ENCODE measurements around the gene RNF43.

The RNF43 gene

GRCh38 chr17:58421711-58422110 lies 4.4 kb upstream of the RNF43 start:
- no peak overlapping the region for H3K4me3 ChIP-seq (ENCODE audit: low read depth in 1 of 5, low read length in 5 of 5)
- peaks cover 0 to 7% (median 5%) of the 10 kb centered on the region in 5 donors for H3K4me1 ChIP-seq (ENCODE audit: control insufficient read depth in 5 of 5, insufficient read depth in 5 of 5, low read length in 5 of 5)
- H3K27me3 ChIP-seq (ENCODE audit: control insufficient read depth in 5 of 5, insufficient read depth in 4 of 5, low read length in 5 of 5), result peaks cover 0 to 5% (median 0%) of the 10 kb centered on the region in 5 donors
- no peaks in the 10 kb centered on the region for H3K9me3 ChIP-seq (ENCODE audit: control insufficient read depth in 5 of 5, low read length in 5 of 5)
- no peaks in the 10 kb centered on the region for H3K36me3 ChIP-seq (ENCODE audit: control insufficient read depth in 5 of 5, insufficient read depth in 5 of 5, low read length in 5 of 5)
- no peak overlapping the region for H3K9ac ChIP-seq (ENCODE audit: low read length in 5 of 5)
- no peak overlapping the region for H3K27ac ChIP-seq (ENCODE audit: low read depth, low read length)

GRCh38 chr17:58420827-58421226 lies 3.5 kb upstream of the RNF43 start:
- Histone ChIP-seq H3K27ac (ENCODE audit: low read depth, low read length) (no peak overlapping the region), H3K4me3 (ENCODE audit: low read depth in 1 of 5, low read length in 5 of 5) (no peak overlapping the region), H3K4me1 (ENCODE audit: control insufficient read depth in 5 of 5, insufficient read depth in 5 of 5, low read length in 5 of 5) (peaks cover 0 to 7% (median 5%) of the 10 kb centered on the region in 5 donors), H3K9ac (ENCODE audit: low read length in 5 of 5) (no peak overlapping the region), H3K27me3 (ENCODE audit: control insufficient read depth in 5 of 5, insufficient read depth in 4 of 5, low read length in 5 of 5) (peaks cover 0 to 5% (median 0%) of the 10 kb centered on the region in 5 donors), H3K9me3 (ENCODE audit: control insufficient read depth in 5 of 5, low read length in 5 of 5) (no peaks in the 10 kb centered on the region), H3K36me3 (ENCODE audit: control insufficient read depth in 5 of 5, insufficient read depth in 5 of 5, low read length in 5 of 5) (no peaks in the 10 kb centered on the region)

- Histone ChIP-seq H3K4me1 (ENCODE audit: control insufficient read depth in 5 of 5, insufficient read depth in 5 of 5, low read length in 5 of 5) (peaks cover 0 to 7% (median 5%) of the 10 kb centered on the region in 5 donors), H3K27ac (ENCODE audit: low read depth, low read length) (no peak overlapping the region), H3K9me3 (ENCODE audit: control insufficient read depth in 5 of 5, low read length in 5 of 5) (no peaks in the 10 kb centered on the region), H3K4me3 (ENCODE audit: low read depth in 1 of 5, low read length in 5 of 5) (no peak overlapping the region), H3K27me3 (ENCODE audit: control insufficient read depth in 5 of 5, insufficient read depth in 4 of 5, low read length in 5 of 5) (peaks cover 0 to under 1% (median 0%) of the 10 kb centered on the region in 5 donors), H3K36me3 (ENCODE audit: control insufficient read depth in 5 of 5, insufficient read depth in 5 of 5, low read length in 5 of 5) (no peaks in the 10 kb centered on the region), H3K9ac (ENCODE audit: low read length in 5 of 5) (peak overlapping the region in 1 of 5 donors; percentile 58)
These were observed 416 bp downstream of the RNF43 start for GRCh38 chr17:58416937-58417299.

GRCh38 chr17:58416396-58416795 lies 938 bp downstream of the RNF43 start:
- H3K9me3 ChIP-seq (ENCODE audit: control insufficient read depth in 5 of 5, low read length in 5 of 5), result no peaks in the 10 kb centered on the region
- H3K36me3 ChIP-seq (ENCODE audit: control insufficient read depth in 5 of 5, insufficient read depth in 5 of 5, low read length in 5 of 5), result no peaks in the 10 kb centered on the region
- H3K27ac ChIP-seq (ENCODE audit: low read depth, low read length), result no peak overlapping the region
- no peaks in the 10 kb centered on the region for H3K27me3 ChIP-seq (ENCODE audit: control insufficient read depth in 5 of 5, insufficient read depth in 4 of 5, low read length in 5 of 5)
- H3K9ac ChIP-seq (ENCODE audit: low read length in 5 of 5), result no peak overlapping the region
- peaks cover 0 to 7% (median 5%) of the 10 kb centered on the region in 5 donors for H3K4me1 ChIP-seq (ENCODE audit: control insufficient read depth in 5 of 5, insufficient read depth in 5 of 5, low read length in 5 of 5)
- no peak overlapping the region for H3K4me3 ChIP-seq (ENCODE audit: low read depth in 1 of 5, low read length in 5 of 5)

- no peak overlapping the region for H3K4me3 ChIP-seq (ENCODE audit: low read depth in 1 of 5, low read length in 5 of 5)
- no peak overlapping the region for H3K9ac ChIP-seq (ENCODE audit: low read length in 5 of 5)
- H3K36me3 ChIP-seq (ENCODE audit: control insufficient read depth in 5 of 5, insufficient read depth in 5 of 5, low read length in 5 of 5), result no peaks in the 10 kb centered on the region
- no peaks in the 10 kb centered on the region for H3K9me3 ChIP-seq (ENCODE audit: control insufficient read depth in 5 of 5, low read length in 5 of 5)
- peaks cover 0 to 7% (median 5%) of the 10 kb centered on the region in 5 donors for H3K4me1 ChIP-seq (ENCODE audit: control insufficient read depth in 5 of 5, insufficient read depth in 5 of 5, low read length in 5 of 5)
- no peaks in the 10 kb centered on the region for H3K27me3 ChIP-seq (ENCODE audit: control insufficient read depth in 5 of 5, insufficient read depth in 4 of 5, low read length in 5 of 5)
- H3K27ac ChIP-seq (ENCODE audit: low read depth, low read length), result no peak overlapping the region
These were observed 1.8 kb downstream of the RNF43 start for GRCh38 chr17:58415371-58416055.

DNA sequence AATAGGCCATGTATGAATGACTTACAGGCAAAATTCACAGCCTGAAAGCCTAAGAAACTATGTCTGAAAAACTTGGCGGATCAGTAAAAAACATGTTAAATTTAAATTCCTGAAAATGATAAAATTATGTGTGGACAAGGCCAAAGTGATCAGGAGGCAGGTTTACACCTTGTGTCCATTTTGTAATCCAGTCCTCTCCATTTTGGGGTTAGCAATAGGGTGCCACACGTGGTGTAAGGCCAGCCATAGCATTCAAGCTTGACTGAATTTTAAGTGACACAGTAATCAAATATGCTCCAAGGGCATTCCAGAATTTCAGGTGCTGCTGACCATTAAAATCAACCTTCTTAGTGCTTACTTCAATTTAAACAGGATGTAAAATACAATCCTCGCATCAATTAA lies 2.7 kb downstream of the RNF43 start:
- Histone ChIP-seq H3K9me3 (ENCODE audit: control insufficient read depth in 5 of 5, low read length in 5 of 5) (no peaks in the 10 kb centered on the region), H3K36me3 (ENCODE audit: control insufficient read depth in 5 of 5, insufficient read depth in 5 of 5, low read length in 5 of 5) (no peaks in the 10 kb centered on the region), H3K9ac (ENCODE audit: low read length in 5 of 5) (no peak overlapping the region), H3K4me3 (ENCODE audit: low read depth in 1 of 5, low read length in 5 of 5) (no peak overlapping the region), H3K27ac (ENCODE audit: low read depth, low read length) (no peak overlapping the region), H3K4me1 (ENCODE audit: control insufficient read depth in 5 of 5, insufficient read depth in 5 of 5, low read length in 5 of 5) (peaks cover 0 to 7% (median 5%) of the 10 kb centered on the region in 5 donors), H3K27me3 (ENCODE audit: control insufficient read depth in 5 of 5, insufficient read depth in 4 of 5, low read length in 5 of 5) (no peaks in the 10 kb centered on the region)

DNA sequence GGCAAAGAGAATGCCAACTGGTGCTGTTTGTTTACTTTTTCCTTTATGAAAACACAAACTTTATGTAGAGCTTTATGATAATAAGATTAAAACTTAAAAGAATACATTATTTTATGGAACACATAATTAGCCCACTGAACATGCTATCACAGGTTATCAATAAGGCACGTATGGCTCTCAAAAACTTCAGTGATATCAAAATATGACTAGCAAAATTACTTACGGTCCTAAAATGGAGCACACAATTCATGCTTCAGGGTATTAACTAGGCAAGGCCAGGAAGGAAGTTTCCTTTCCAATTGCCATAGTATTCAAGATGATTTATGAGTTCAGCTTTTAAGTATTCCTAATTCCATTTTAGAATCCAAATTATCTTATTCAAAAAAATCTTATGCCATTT lies 3.6 kb downstream of the RNF43 start:
- Histone ChIP-seq H3K9ac (ENCODE audit: low read length in 5 of 5) (no peak overlapping the region), H3K4me1 (ENCODE audit: control insufficient read depth in 5 of 5, insufficient read depth in 5 of 5, low read length in 5 of 5) (peaks cover 0 to 7% (median 5%) of the 10 kb centered on the region in 5 donors), H3K27ac (ENCODE audit: low read depth, low read length) (no peak overlapping the region), H3K36me3 (ENCODE audit: control insufficient read depth in 5 of 5, insufficient read depth in 5 of 5, low read length in 5 of 5) (no peaks in the 10 kb centered on the region), H3K27me3 (ENCODE audit: control insufficient read depth in 5 of 5, insufficient read depth in 4 of 5, low read length in 5 of 5) (no peaks in the 10 kb centered on the region), H3K4me3 (ENCODE audit: low read depth in 1 of 5, low read length in 5 of 5) (no peak overlapping the region), H3K9me3 (ENCODE audit: control insufficient read depth in 5 of 5, low read length in 5 of 5) (no peaks in the 10 kb centered on the region)

- H3K4me3 ChIP-seq (ENCODE audit: low read depth in 1 of 5, low read length in 5 of 5), result no peak overlapping the region
- no peaks in the 10 kb centered on the region for H3K27me3 ChIP-seq (ENCODE audit: control insufficient read depth in 5 of 5, insufficient read depth in 4 of 5, low read length in 5 of 5)
- peaks cover 0 to 7% (median 5%) of the 10 kb centered on the region in 5 donors for H3K4me1 ChIP-seq (ENCODE audit: control insufficient read depth in 5 of 5, insufficient read depth in 5 of 5, low read length in 5 of 5)
- H3K9ac ChIP-seq (ENCODE audit: low read length in 5 of 5), result no peak overlapping the region
- H3K27ac ChIP-seq (ENCODE audit: low read depth, low read length), result no peak overlapping the region
- no peaks in the 10 kb centered on the region for H3K9me3 ChIP-seq (ENCODE audit: control insufficient read depth in 5 of 5, low read length in 5 of 5)
- no peaks in the 10 kb centered on the region for H3K36me3 ChIP-seq (ENCODE audit: control insufficient read depth in 5 of 5, insufficient read depth in 5 of 5, low read length in 5 of 5)
These were observed 4.3 kb downstream of the RNF43 start for GRCh38 chr17:58412961-58413586.

- H3K36me3 ChIP-seq (ENCODE audit: control insufficient read depth in 5 of 5, insufficient read depth in 5 of 5, low read length in 5 of 5), result no peaks in the 10 kb centered on the region
- no peak overlapping the region for H3K9ac ChIP-seq (ENCODE audit: low read length in 5 of 5)
These were observed 5.2 kb downstream of the RNF43 start for GRCh38 chr17:58412064-58412703.

GRCh38 chr17:58411408-58411894 lies 5.9 kb downstream of the RNF43 start:
- no peak overlapping the region for H3K9ac ChIP-seq (ENCODE audit: low read length in 5 of 5)

More at GRCh38 chr17:58412064-58412703, 5.2 kb downstream of the RNF43 start:
- Histone ChIP-seq H3K4me3 (ENCODE audit: low read depth in 1 of 5, low read length in 5 of 5) (no peak overlapping the region), H3K27me3 (ENCODE audit: control insufficient read depth in 5 of 5, insufficient read depth in 4 of 5, low read length in 5 of 5) (no peaks in the 10 kb centered on the region), H3K27ac (ENCODE audit: low read depth, low read length) (no peak overlapping the region), H3K9me3 (ENCODE audit: control insufficient read depth in 5 of 5, low read length in 5 of 5) (no peaks in the 10 kb centered on the region), H3K4me1 (ENCODE audit: control insufficient read depth in 5 of 5, insufficient read depth in 5 of 5, low read length in 5 of 5) (peaks cover 0 to under 1% (median under 1%) of the 10 kb centered on the region in 5 donors)

More at GRCh38 chr17:58411408-58411894, 5.9 kb downstream of the RNF43 start:
- Histone ChIP-seq H3K27ac (ENCODE audit: low read depth, low read length) (no peak overlapping the region), H3K27me3 (ENCODE audit: control insufficient read depth in 5 of 5, insufficient read depth in 4 of 5, low read length in 5 of 5) (no peaks in the 10 kb centered on the region), H3K4me1 (ENCODE audit: control insufficient read depth in 5 of 5, insufficient read depth in 5 of 5, low read length in 5 of 5) (no peaks in the 10 kb centered on the region), H3K36me3 (ENCODE audit: control insufficient read depth in 5 of 5, insufficient read depth in 5 of 5, low read length in 5 of 5) (no peaks in the 10 kb centered on the region), H3K4me3 (ENCODE audit: low read depth in 1 of 5, low read length in 5 of 5) (no peak overlapping the region), H3K9me3 (ENCODE audit: control insufficient read depth in 5 of 5, low read length in 5 of 5) (no peaks in the 10 kb centered on the region)

All from subcutaneous abdominal adipose tissue (tissue), 5 donors.